Loucy (cell line): ENCODE results near the gene FAM53B.

Source experiments
- H2AFZ ChIP-seq: fragments of 200-600 bp; sonication (generic); 2 replicates; pipeline ENCODE4 v1.6.0; 2016; ENCODE audit warnings: antibody characterized with exemption, mild to moderate bottlenecking, low read length, moderate library complexity
- H3F3A ChIP-seq: fragments of 200-600 bp; 2 replicates; pipeline ENCODE4 v1.6.0; 2016; ENCODE audit warnings: antibody characterized with exemption, low read depth, mild to moderate bottlenecking
- H3K27me3 ChIP-seq: fragments of 200-600 bp; sonication (generic); 2 replicates; pipeline ENCODE4 v1.6.1; 2014; ENCODE audit warnings: low read length, mild to moderate bottlenecking; ENCODE audit not compliant: insufficient read depth, poor library complexity, severe bottlenecking
- H3K36me3 ChIP-seq: fragments of 200-600 bp; sonication (generic); 2 replicates; pipeline ENCODE4 v1.6.1; 2016; ENCODE audit warnings: low read length; ENCODE audit not compliant: insufficient read depth
- H3K4me1 ChIP-seq: fragments of 200-600 bp; sonication (generic); 2 replicates; pipeline ENCODE4 v1.5.1; 2014; ENCODE audit warnings: low read length, mild to moderate bottlenecking; ENCODE audit not compliant: insufficient read depth, poor library complexity, severe bottlenecking
- H3K4me2 ChIP-seq: fragments of 200-600 bp; sonication (generic); 2 replicates; pipeline ENCODE4 v1.6.0; 2014; ENCODE audit warnings: antibody characterized with exemption, low read length, low read depth, mild to moderate bottlenecking; ENCODE audit not compliant: poor library complexity, severe bottlenecking
- H3K4me3 ChIP-seq: fragments of 200-600 bp; sonication (generic); 2 replicates; pipeline ENCODE4 v1.5.1; 2014; ENCODE audit warnings: low read length, mild to moderate bottlenecking, mixed read lengths; ENCODE audit not compliant: poor library complexity, severe bottlenecking
- H3K79me2 ChIP-seq: fragments of 200-600 bp; sonication (generic); 2 replicates; pipeline ENCODE4 v1.6.1; 2014; ENCODE audit warnings: low read length; ENCODE audit not compliant: insufficient read depth
- H3K9ac ChIP-seq: fragments of 200-600 bp; sonication (generic); 2 replicates; pipeline ENCODE4 v1.6.0; 2014; ENCODE audit warnings: mild to moderate bottlenecking, low read depth, low read length, moderate library complexity; ENCODE audit not compliant: poor library complexity, severe bottlenecking
- H3K9me2 ChIP-seq: fragments of 200-600 bp; sonication (generic); replicated peaks from 2 replicates; pipeline ENCODE4 v1.6.1; 2016; ENCODE audit warnings: low read depth, low read length, mixed read lengths
- H3K9me3 ChIP-seq: fragments of 200-600 bp; sonication (generic); 2 replicates; pipeline ENCODE4 v1.6.1; 2014; ENCODE audit warnings: mild to moderate bottlenecking, antibody characterized with exemption, low read length, low read depth; ENCODE audit not compliant: insufficient read depth
- H4K20me1 ChIP-seq: fragments of 200-600 bp; sonication (generic); 2 replicates; pipeline ENCODE4 v1.6.0; 2014; ENCODE audit warnings: antibody characterized with exemption, low read length, mild to moderate bottlenecking; ENCODE audit not compliant: insufficient read depth, poor library complexity, severe bottlenecking
- CTCF ChIP-seq: fragments of 200-600 bp; sonication (generic); conservative IDR thresholded peaks from 2 replicates; pipeline ENCODE4 v1.5.1; 2014; ENCODE audit warnings: mild to moderate bottlenecking, antibody characterized with exemption, low read length
- EZH2phosphoT487 ChIP-seq: fragments of 200-600 bp; IDR thresholded peaks from 2 replicates; pipeline ENCODE4 v1.6.1; 2018; ENCODE audit warnings: antibody characterized with exemption, mild to moderate bottlenecking, moderate library complexity, borderline replicate concordance

FAM53B gene

GRCh38 chr10:124637091-124637700 lies 107.0 kb downstream of the FAM53B start:
- H3F3A ChIP-seq = no peaks in the 10 kb centered on the region
- H3K4me1 ChIP-seq = no peaks in the 10 kb centered on the region
- no peak for TF ChIP-seq EZH2phosphoT487
- no peak for TF ChIP-seq CTCF
- H3K9ac ChIP-seq = no peak overlapping the region
- H3K36me3 ChIP-seq = peaks cover 13% of the 10 kb centered on the region; the same call in 1 of the 2 replicates
- H2AFZ ChIP-seq = no peak overlapping the region
- H3K9me3 ChIP-seq = no peaks in the 10 kb centered on the region
- no peak overlapping the region for H3K4me2 ChIP-seq
- H3K27me3 ChIP-seq = no peaks in the 10 kb centered on the region
- no peaks in the 10 kb centered on the region for H3K9me2 ChIP-seq
- H3K79me2 ChIP-seq = peaks cover 52% of the 10 kb centered on the region; the same call in 1 of the 2 replicates
- H3K4me3 ChIP-seq = no peak overlapping the region
- H4K20me1 ChIP-seq = peaks cover 4% of the 10 kb centered on the region

GRCh38 chr10:124636271-124636995 lies 107.7 kb downstream of the FAM53B start:
- TF ChIP-seq CTCF = 0 out of 2 replicates have a peak, but pooled peaks have one; percentile 12
- TF ChIP-seq EZH2phosphoT487 = no peak
- Histone ChIP-seq H3K9ac (no peak overlapping the region), H3F3A (no peaks in the 10 kb centered on the region), H3K36me3 (peaks cover 9% of the 10 kb centered on the region; the same call in 1 of the 2 replicates), H3K4me2 (no peak overlapping the region), H3K9me2 (no peaks in the 10 kb centered on the region), H3K27me3 (no peaks in the 10 kb centered on the region), H2AFZ (no peak overlapping the region), H3K4me3 (no peak overlapping the region), H3K9me3 (no peaks in the 10 kb centered on the region), H3K79me2 (peaks cover 51% of the 10 kb centered on the region; the same call in 1 of the 2 replicates), H4K20me1 (peaks cover 4% of the 10 kb centered on the region), H3K4me1 (no peaks in the 10 kb centered on the region)

- H2AFZ ChIP-seq = no peak overlapping the region
- H3K4me1 ChIP-seq = peaks cover 10% of the 10 kb centered on the region
- no peaks in the 10 kb centered on the region for H3K9me2 ChIP-seq
- TF ChIP-seq EZH2phosphoT487 = no peak
- TF ChIP-seq CTCF = no peak
- H3F3A ChIP-seq = no peaks in the 10 kb centered on the region
- no peak overlapping the region for H3K4me3 ChIP-seq
- H3K9ac ChIP-seq = no peak overlapping the region
- H3K36me3 ChIP-seq = peaks cover 9% of the 10 kb centered on the region; the same call in 1 of the 2 replicates
- H3K4me2 ChIP-seq = no peak overlapping the region
- peaks cover 15% of the 10 kb centered on the region for H4K20me1 ChIP-seq
- H3K27me3 ChIP-seq = no peaks in the 10 kb centered on the region
- H3K79me2 ChIP-seq = peaks cover 56% of the 10 kb centered on the region; the same call in 1 of the 2 replicates
- H3K9me3 ChIP-seq = no peaks in the 10 kb centered on the region
Observed at GRCh38 chr10:124632566-124632965, 111.6 kb downstream of the FAM53B start.
